Calu3 (cell line): ENCODE results near the gene SLC12A3. TPM values are rescaled to one million over a fixed set of nuclear protein-coding genes. Genes with fewer than 3 reads are reported as not detected.

ENCODE experiments used
- BruUV-seq: library from RNA; stranded (reverse); fragments of 400-500 nt; replicated peaks from 2 replicates; lab custom pipeline; 2021; lab: Mats Ljungman, UMichigan
- CTCF ChIA-PET: fragments of 300-600 bp; sonication (Branson Sonifier 250); formaldehyde crosslinking; loops from one replicate; lab custom pipeline; 2022; ENCODE audit warnings: antibody characterized with exemption; lab: Charles Lee
- DNase-seq: peaks from one replicate; pipeline ENCODE4 v3.0.0; 2022
- H3K27ac Mint-ChIP-seq: one replicate; pipeline ENCODE4 v1.8.0; 2022; ENCODE audit warnings: mixed read lengths; ENCODE audit not compliant: unreplicated experiment
- H3K27me3 Mint-ChIP-seq: one replicate; pipeline ENCODE4 v1.8.0; 2022; ENCODE audit warnings: mixed read lengths; ENCODE audit not compliant: unreplicated experiment
- H3K36me3 Mint-ChIP-seq: one replicate; pipeline ENCODE4 v1.8.0; 2022; ENCODE audit warnings: mild to moderate bottlenecking, moderate library complexity, mixed read lengths; ENCODE audit not compliant: insufficient read depth, unreplicated experiment
- H3K4me1 Mint-ChIP-seq: one replicate; pipeline ENCODE4 v1.8.0; 2022; ENCODE audit warnings: mild to moderate bottlenecking, low read depth, mixed read lengths; ENCODE audit not compliant: unreplicated experiment
- H3K4me3 Mint-ChIP-seq: one replicate; pipeline ENCODE4 v1.8.0; 2022; ENCODE audit warnings: mild to moderate bottlenecking, low read depth, moderate library complexity, mixed read lengths; ENCODE audit not compliant: unreplicated experiment
- H3K9me3 Mint-ChIP-seq: one replicate; pipeline ENCODE4 v1.8.0; 2022; ENCODE audit warnings: low read depth, mixed read lengths; ENCODE audit not compliant: unreplicated experiment
- intact Hi-C: fragments of 100-400 bp; cut with micrococcal nuclease; formaldehyde crosslinking; loops from one replicate; pipeline ENCODE4 v1.10.0; 2022; ENCODE audit not compliant: unreplicated experiment
- total RNA-seq: library from RNA; stranded (reverse); gene quantifications from 2 replicates; pipeline ENCODE4 v1.2.3, GENCODE V29; 2022
- TF ChIP-seq, protein P1 (sequence below): fragments of 200-600 bp; IDR thresholded peaks from one replicate; pipeline ENCODE4 v1.8.0; 2022; ENCODE audit warnings: antibody characterized with exemption; ENCODE audit not compliant: unreplicated experiment

SLC12A3 gene
- total RNA-seq, 1 experiment from 2014 or later = not detected

DNA sequence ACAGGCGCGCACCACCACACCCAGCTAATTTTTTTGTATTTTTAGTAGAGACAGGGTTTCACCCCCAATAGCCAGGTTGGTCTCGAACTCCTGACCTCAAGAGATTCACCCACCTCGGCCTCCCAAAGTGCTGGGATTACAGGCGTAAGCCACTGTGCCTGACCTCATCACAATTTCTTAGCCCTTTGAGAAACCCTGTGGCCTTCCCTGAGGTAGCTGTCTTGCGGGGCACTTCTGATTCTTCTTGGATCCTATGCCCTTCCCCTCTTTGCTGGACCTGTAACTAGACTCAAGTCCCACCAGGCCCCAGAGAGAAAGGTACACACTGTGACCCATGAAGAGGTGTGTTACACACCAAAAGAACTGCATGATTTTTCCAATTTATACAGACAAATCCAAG, 83.2 kb downstream of the SLC12A3 start:
- TF ChIP-seq, protein P1, sequence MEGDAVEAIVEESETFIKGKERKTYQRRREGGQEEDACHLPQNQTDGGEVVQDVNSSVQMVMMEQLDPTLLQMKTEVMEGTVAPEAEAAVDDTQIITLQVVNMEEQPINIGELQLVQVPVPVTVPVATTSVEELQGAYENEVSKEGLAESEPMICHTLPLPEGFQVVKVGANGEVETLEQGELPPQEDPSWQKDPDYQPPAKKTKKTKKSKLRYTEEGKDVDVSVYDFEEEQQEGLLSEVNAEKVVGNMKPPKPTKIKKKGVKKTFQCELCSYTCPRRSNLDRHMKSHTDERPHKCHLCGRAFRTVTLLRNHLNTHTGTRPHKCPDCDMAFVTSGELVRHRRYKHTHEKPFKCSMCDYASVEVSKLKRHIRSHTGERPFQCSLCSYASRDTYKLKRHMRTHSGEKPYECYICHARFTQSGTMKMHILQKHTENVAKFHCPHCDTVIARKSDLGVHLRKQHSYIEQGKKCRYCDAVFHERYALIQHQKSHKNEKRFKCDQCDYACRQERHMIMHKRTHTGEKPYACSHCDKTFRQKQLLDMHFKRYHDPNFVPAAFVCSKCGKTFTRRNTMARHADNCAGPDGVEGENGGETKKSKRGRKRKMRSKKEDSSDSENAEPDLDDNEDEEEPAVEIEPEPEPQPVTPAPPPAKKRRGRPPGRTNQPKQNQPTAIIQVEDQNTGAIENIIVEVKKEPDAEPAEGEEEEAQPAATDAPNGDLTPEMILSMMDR = no peak
- DNase-seq = no peak
- CTCF ChIA-PET = interaction anchor here (0.9 kb wide), 1 partner anchor 12 kb away, joined by 3 read pairs; no protein-coding TSS in a partner anchor
- intact Hi-C loops = no loop called here
- Mint-ChIP-seq H3K27ac (peak overlapping the region; percentile 76), H3K36me3 (peaks cover 77% of the 10 kb centered on the region), H3K27me3 (no peaks in the 10 kb centered on the region), H3K4me3 (no peak overlapping the region), H3K4me1 (peaks cover 2% of the 10 kb centered on the region), H3K9me3 (no peaks in the 10 kb centered on the region)
- BruUV-seq = no TSS peak

DNA sequence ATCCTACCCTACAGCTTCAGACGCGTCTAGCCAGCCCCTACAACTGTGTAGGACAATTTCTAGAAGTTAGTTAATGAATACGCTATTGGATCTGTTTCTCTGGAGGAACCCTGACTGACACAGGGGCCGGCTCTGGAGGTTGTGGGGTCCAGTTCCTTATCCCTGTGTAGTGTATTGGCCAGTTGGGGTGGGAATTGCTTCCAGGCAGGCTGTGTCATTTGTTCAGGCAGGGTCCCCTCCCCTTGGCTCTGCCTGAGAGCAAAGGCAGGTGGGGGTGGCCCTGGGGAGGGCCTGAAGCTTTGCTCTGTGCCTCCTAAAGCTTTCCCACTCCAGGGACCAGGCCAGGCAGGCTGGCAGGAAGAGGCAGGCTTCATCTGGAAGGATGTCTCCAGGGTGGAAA, 85.0 kb downstream of the SLC12A3 start:
- Mint-ChIP-seq H3K36me3 (peaks cover 60% of the 10 kb centered on the region), H3K4me1 (no peaks in the 10 kb centered on the region), H3K27ac (no peak overlapping the region), H3K4me3 (no peak overlapping the region), H3K9me3 (no peaks in the 10 kb centered on the region), H3K27me3 (no peaks in the 10 kb centered on the region)
- CTCF ChIA-PET = interaction anchor here (0.6 kb wide), 1 partner anchor 80 kb away, joined by 4 read pairs; no protein-coding TSS in a partner anchor
- intact Hi-C loops = no loop called here
- TF ChIP-seq, protein P1 = no peak
- DNase-seq = no peak
- BruUV-seq = no TSS peak

- TF ChIP-seq, protein P1 = no peak
- Mint-ChIP-seq H3K4me3 (no peak overlapping the region), H3K27ac (peak overlapping the region; percentile 8), H3K9me3 (no peaks in the 10 kb centered on the region), H3K4me1 (no peaks in the 10 kb centered on the region), H3K27me3 (no peaks in the 10 kb centered on the region), H3K36me3 (peaks cover 56% of the 10 kb centered on the region)
- intact Hi-C loops = no loop called here
- BruUV-seq = no TSS peak
- no peak for DNase-seq
- CTCF ChIA-PET = interaction anchor here (0.6 kb wide), 1 partner anchor 79 kb away, joined by 4 read pairs; no protein-coding TSS in a partner anchor
These were observed 85.4 kb downstream of the SLC12A3 start for GRCh38 chr16:56950455-56950854.

- peak; percentile 55 for DNase-seq
- CTCF ChIA-PET = no interaction called here
- intact Hi-C loops = no loop called here
- no peaks in the 10 kb centered on the region for H3K4me1 Mint-ChIP-seq
- peaks cover 49% of the 10 kb centered on the region for H3K36me3 Mint-ChIP-seq
- H3K27me3 Mint-ChIP-seq = no peaks in the 10 kb centered on the region
- H3K4me3 Mint-ChIP-seq = no peak overlapping the region
- peak overlapping the region; percentile 8 for H3K27ac Mint-ChIP-seq
- no peaks in the 10 kb centered on the region for H3K9me3 Mint-ChIP-seq
- TF ChIP-seq, protein P1 = peak; percentile 58
- no TSS peak for BruUV-seq
These were observed 86.1 kb downstream of the SLC12A3 start for GRCh38 chr16:56950881-56951771.
